H9 (cell line): ENCODE results near the gene COX7B2. TPM values are rescaled to one million over a fixed set of nuclear protein-coding genes. Genes with fewer than 3 reads are reported as not detected.
A peak's percentile ranks its signal among the peaks of the same experiment; 100 is the strongest.

Source experiments
- DNase-seq: peaks from one replicate; pipeline ENCODE4 v3.0.0-alpha.2; 2017
- H2AFZ ChIP-seq: one replicate; pipeline ENCODE4 v1.6.1; 2013; ENCODE audit warnings: mild to moderate bottlenecking, low read length, control low read depth, moderate library complexity
- H2AK5ac ChIP-seq: 2 replicates; pipeline ENCODE4 v1.6.1; 2013; ENCODE audit warnings: low read length, control low read depth, mixed read lengths; ENCODE audit not compliant: insufficient read length
- H2BK120ac ChIP-seq: one replicate; pipeline ENCODE4 v1.6.1; 2013; ENCODE audit warnings: low read depth, mild to moderate bottlenecking, low read length, control low read depth, inconsistent platforms; ENCODE audit not compliant: poor library complexity, severe bottlenecking
- H2BK12ac ChIP-seq: 2 replicates; pipeline ENCODE4 v1.6.1; 2013; ENCODE audit warnings: low read length, control low read depth, mixed read lengths, low read depth; ENCODE audit not compliant: insufficient read length
- H2BK15ac ChIP-seq: 2 replicates; pipeline ENCODE4 v1.6.1; 2013; ENCODE audit warnings: low read depth, low read length, control low read depth
- H2BK20ac ChIP-seq: one replicate; pipeline ENCODE4 v1.6.1; 2013; ENCODE audit warnings: low read depth, mild to moderate bottlenecking, low read length, control low read depth, inconsistent platforms; ENCODE audit not compliant: poor library complexity, severe bottlenecking
- H2BK5ac ChIP-seq: 2 replicates; pipeline ENCODE4 v1.6.1; 2013; ENCODE audit warnings: low read length, control low read depth, mixed read lengths; ENCODE audit not compliant: insufficient read length
- H3K14ac ChIP-seq: 2 replicates; pipeline ENCODE4 v1.6.1; 2013; ENCODE audit warnings: low read length, control low read depth; ENCODE audit not compliant: insufficient read depth
- H3K18ac ChIP-seq: 2 replicates; pipeline ENCODE4 v1.6.1; 2013; ENCODE audit warnings: low read depth, mild to moderate bottlenecking, mixed read lengths, low read length, control low read depth; ENCODE audit not compliant: insufficient read length
- H3K23ac ChIP-seq: 2 replicates; pipeline ENCODE4 v1.6.1; 2013; ENCODE audit warnings: low read length, control low read depth, mixed read lengths, low read depth; ENCODE audit not compliant: insufficient read length
- H3K23me2 ChIP-seq: 2 replicates; pipeline ENCODE4 v1.6.1; 2013; ENCODE audit warnings: low read depth, mild to moderate bottlenecking, mixed read lengths, low read length, control low read depth; ENCODE audit not compliant: insufficient read length, poor library complexity, severe bottlenecking
- H3K27ac ChIP-seq: 2 replicates; pipeline ENCODE4 v1.5.1; 2013; ENCODE audit warnings: low read length, control low read depth, mixed read lengths, low read depth; ENCODE audit not compliant: insufficient read length
- H3K27me3 ChIP-seq: 2 replicates; pipeline ENCODE4 v1.6.1; 2013; ENCODE audit warnings: low read length, control low read depth, inconsistent platforms; ENCODE audit not compliant: insufficient read depth
- H3K4ac ChIP-seq: 2 replicates; pipeline ENCODE4 v1.6.1; 2013; ENCODE audit warnings: low read depth, mild to moderate bottlenecking, control low read depth, inconsistent platforms, low read length, moderate library complexity
- H3K4me1 ChIP-seq: 2 replicates; pipeline ENCODE4 v1.6.1; 2013; ENCODE audit warnings: low read length, control low read depth, inconsistent platforms; ENCODE audit not compliant: insufficient read depth
- H3K4me2 ChIP-seq: 2 replicates; pipeline ENCODE4 v1.6.1; 2013; ENCODE audit warnings: low read length, control low read depth, mixed read lengths; ENCODE audit not compliant: insufficient read length, insufficient read depth
- H3K56ac ChIP-seq: 2 replicates; pipeline ENCODE4 v1.6.1; 2013; ENCODE audit warnings: low read depth, mild to moderate bottlenecking, mixed read lengths, low read length, control low read depth; ENCODE audit not compliant: insufficient read length
- H3K79me1 ChIP-seq: 2 replicates; pipeline ENCODE4 v1.6.1; 2013; ENCODE audit warnings: low read depth, mild to moderate bottlenecking, moderate library complexity, low read length, control low read depth, inconsistent platforms; ENCODE audit not compliant: insufficient read depth, poor library complexity, severe bottlenecking
- H3K79me2 ChIP-seq: 2 replicates; pipeline ENCODE4 v1.6.1; 2013; ENCODE audit warnings: low read length, control low read depth, inconsistent platforms; ENCODE audit not compliant: insufficient read depth
- H3K9ac ChIP-seq: 2 replicates; pipeline ENCODE4 v1.6.1; 2013; ENCODE audit warnings: low read length, control low read depth, mixed read lengths; ENCODE audit not compliant: insufficient read length; ENCODE audit errors: extremely low read depth
- H3K9me3 ChIP-seq: one replicate; pipeline ENCODE4 v1.6.1; 2013; ENCODE audit warnings: low read depth, low read length, inconsistent platforms; ENCODE audit not compliant: control insufficient read depth
- H3T11ph ChIP-seq: one replicate; pipeline ENCODE4 v1.6.1; 2013; ENCODE audit warnings: mild to moderate bottlenecking, low read length, control low read depth, inconsistent platforms
- H4K20me1 ChIP-seq: one replicate; pipeline ENCODE4 v1.6.1; 2013; ENCODE audit not compliant: control insufficient read depth, insufficient read length, insufficient read depth
- H4K5ac ChIP-seq: 2 replicates; pipeline ENCODE4 v1.6.1; 2013; ENCODE audit warnings: low read depth, mild to moderate bottlenecking, mixed read lengths, low read length, control low read depth; ENCODE audit not compliant: insufficient read length
- H4K8ac ChIP-seq: replicated peaks from 2 replicates; pipeline ENCODE4 v1.6.1; 2013; ENCODE audit warnings: low read length, control low read depth, mixed read lengths, low read depth; ENCODE audit not compliant: insufficient read length
- H4K91ac ChIP-seq: 2 replicates; pipeline ENCODE4 v1.6.1; 2013; ENCODE audit warnings: low read depth, mild to moderate bottlenecking, moderate library complexity, mixed read lengths, low read length, control low read depth; ENCODE audit not compliant: insufficient read length
- H3K27ac Mint-ChIP-seq, 3 experiments: 2 replicates in 2 of 3; 3 replicates in 1 of 3; pipeline ENCODE4 v1.8.0; 2020 to 2021; ENCODE audit warnings: mixed read lengths in 3 of 3, mild to moderate bottlenecking in 1 of 3, moderate library complexity in 1 of 3
- H3K27me3 Mint-ChIP-seq: 2 replicates; pipeline ENCODE4 v1.8.0; 2021; ENCODE audit warnings: low read depth, mild to moderate bottlenecking, moderate library complexity, mixed read lengths
- H3K36me3 Mint-ChIP-seq, 3 experiments: 2 replicates in 2 of 3; 3 replicates in 1 of 3; pipeline ENCODE4 v1.8.0; 2020 to 2021; ENCODE audit warnings: low read depth in 3 of 3, mixed read lengths in 3 of 3; ENCODE audit not compliant: insufficient read depth in 1 of 3
- H3K4me1 Mint-ChIP-seq, 2 experiments: 2 replicates each; pipeline ENCODE4 v1.8.0; 2020; ENCODE audit warnings: mixed read lengths in 2 of 2
- H3K4me3 Mint-ChIP-seq, 2 experiments: 2 replicates in 1 of 2; 3 replicates in 1 of 2; pipeline ENCODE4 v1.8.0; 2020 to 2021; ENCODE audit warnings: mild to moderate bottlenecking in 2 of 2, mixed read lengths in 2 of 2, moderate library complexity in 1 of 2
- H3K9me3 Mint-ChIP-seq, 2 experiments: 2 replicates in 1 of 2; 3 replicates in 1 of 2; pipeline ENCODE4 v1.8.0; 2020; ENCODE audit warnings: mild to moderate bottlenecking in 2 of 2, mixed read lengths in 2 of 2, moderate library complexity in 1 of 2
- CTCF ChIP-seq: fragments of 200-600 bp; sonication (generic); conservative IDR thresholded peaks from 3 replicates; pipeline ENCODE4 v1.8.0; 2021; ENCODE audit warnings: antibody characterized with exemption, mild to moderate bottlenecking
- WGBS: extraction: QIAGEN DNeasy Blood & Tissue Kit; methylation state at CpG from one replicate; pipeline ENCODE4 v1.1.7; 2013; ENCODE audit warnings: missing lambda C conversion rate, low lambda C conversion rate, mixed read lengths; ENCODE audit not compliant: insufficient read length; ENCODE audit errors: extremely low coverage; 5-methylcytosine and 5-hydroxymethylcytosine counted together
- total RNA-seq: library from RNA; stranded (reverse); gene quantifications from 2 replicates; pipeline ENCODE4 v1.2.1, GENCODE V29; 2021

Gene COX7B2
- total RNA-seq, 1 experiment from 2014 or later = not detected

GRCh38 chr4:46950826-46951225, 41.8 kb upstream of the COX7B2 start:
- Mint-ChIP-seq H3K4me1 (no peaks in the 10 kb centered on the region), H3K9me3 (no peaks in the 10 kb centered on the region), H3K27me3 (no peaks in the 10 kb centered on the region), H3K4me3 (no peak overlapping the region), H3K27ac (peak overlapping the region in 1 of 3 experiments; percentile 59; a peak in 1 of 7 replicates), H3K36me3 (no peaks in the 10 kb centered on the region)
- H2AFZ ChIP-seq = no peak overlapping the region
- H3K18ac ChIP-seq = no peak overlapping the region
- no peak overlapping the region for H3K4me2 ChIP-seq
- no peak overlapping the region for H2BK120ac ChIP-seq
- H3K27ac ChIP-seq = no peak overlapping the region
- WGBS = no CpG with 5 or more reads among the region's 3 CpGs
- no peaks in the 10 kb centered on the region for H3K79me2 ChIP-seq
- no peak overlapping the region for H2BK12ac ChIP-seq
- H3K27me3 ChIP-seq = no peaks in the 10 kb centered on the region
- H3K4me1 ChIP-seq = no peaks in the 10 kb centered on the region
- H3T11ph ChIP-seq = no peak overlapping the region
- no peak overlapping the region for H3K14ac ChIP-seq
- H3K23me2 ChIP-seq = no peaks in the 10 kb centered on the region
- no peak overlapping the region for H3K23ac ChIP-seq
- H4K5ac ChIP-seq = no peak overlapping the region
- no peak overlapping the region for H2BK5ac ChIP-seq
- H4K91ac ChIP-seq = no peak overlapping the region
- no peak overlapping the region for H4K8ac ChIP-seq
- H3K9me3 ChIP-seq = no peaks in the 10 kb centered on the region
- H3K56ac ChIP-seq = no peak overlapping the region
- no peak overlapping the region for H2BK20ac ChIP-seq
- H3K9ac ChIP-seq = no peak overlapping the region
- no peak overlapping the region for H3K4ac ChIP-seq
- no peak for TF ChIP-seq CTCF
- no peak for DNase-seq
- no peak overlapping the region for H2AK5ac ChIP-seq
- no peaks in the 10 kb centered on the region for H3K79me1 ChIP-seq
- no peaks in the 10 kb centered on the region for H4K20me1 ChIP-seq
- H2BK15ac ChIP-seq = no peak overlapping the region
